HepG2 (cell line): ENCODE results near the gene BACE1-AS. TPM values are rescaled to one million over a fixed set of nuclear protein-coding genes. Genes with fewer than 3 reads are reported as not detected.

ENCODE experiments used
- ARNT ChIP-seq: fragments of 450-650 bp; IDR thresholded peaks from 2 replicates; pipeline ENCODE4 v1.6.1; 2017
- ESRRA ChIP-seq: sonication (generic); formaldehyde crosslinking; IDR thresholded peaks from 2 replicates; pipeline ENCODE4 v1.5.1; 2020; ENCODE audit warnings: mild to moderate bottlenecking, low read depth, missing genetic modification reagents
- FOXO4 ChIP-seq: sonication (generic); formaldehyde crosslinking; conservative IDR thresholded peaks from 2 replicates; pipeline ENCODE4 v1.8.1; 2023; ENCODE audit warnings: missing genetic modification reagents
- IRF9 ChIP-seq: sonication (generic); formaldehyde crosslinking; IDR thresholded peaks from 2 replicates; pipeline ENCODE4 v1.8.0; 2022; ENCODE audit warnings: missing genetic modification reagents, mild to moderate bottlenecking, borderline replicate concordance
- JDP2 ChIP-seq: sonication (generic); formaldehyde crosslinking; IDR thresholded peaks from 2 replicates; pipeline ENCODE4 v1.8.1; 2022; ENCODE audit warnings: missing genetic modification reagents, borderline replicate concordance
- MEIS1 ChIP-seq: sonication (generic); formaldehyde crosslinking; IDR thresholded peaks from 2 replicates; pipeline ENCODE4 v1.9.0; 2021; ENCODE audit warnings: mild to moderate bottlenecking, missing genetic modification reagents, moderate library complexity, borderline replicate concordance
- REST ChIP-seq, 2 experiments: IDR thresholded peaks; 2 replicates each; pipeline ENCODE4 v1.6.1; 2011 to 2012; ENCODE audit warnings: low read length in 2 of 2, borderline replicate concordance in 1 of 2, low read depth in 1 of 2, mild to moderate bottlenecking in 1 of 2, moderate library complexity in 1 of 2
- RFXANK ChIP-seq: IDR thresholded peaks from 2 replicates; pipeline ENCODE4 v1.6.1; 2016
- RXRB ChIP-seq: IDR thresholded peaks from 2 replicates; pipeline ENCODE4 v1.6.1; 2016; ENCODE audit warnings: borderline replicate concordance, missing genetic modification reagents, missing compliant biosample characterization
- SMAD3 ChIP-seq: sonication (generic); formaldehyde crosslinking; IDR thresholded peaks from 2 replicates; pipeline ENCODE4 v1.4.0; 2020; ENCODE audit warnings: missing genetic modification reagents
- WIZ ChIP-seq: sonication (generic); formaldehyde crosslinking; IDR thresholded peaks from 2 replicates; pipeline ENCODE4 v1.5.1; 2020; ENCODE audit warnings: mild to moderate bottlenecking, missing genetic modification reagents
- ZNF234 ChIP-seq: sonication (generic); formaldehyde crosslinking; conservative IDR thresholded peaks from 2 replicates; pipeline ENCODE4 v1.5.1; 2020; ENCODE audit warnings: mild to moderate bottlenecking, missing genetic modification reagents
- ZNF30 ChIP-seq: sonication (generic); formaldehyde crosslinking; IDR thresholded peaks from 2 replicates; pipeline ENCODE4 v1.5.0; 2020; ENCODE audit warnings: mild to moderate bottlenecking, missing genetic modification reagents
- ZNF484 ChIP-seq: sonication (generic); formaldehyde crosslinking; IDR thresholded peaks from 2 replicates; pipeline ENCODE4 v1.5.1; 2020; ENCODE audit warnings: mild to moderate bottlenecking, low read depth, missing genetic modification reagents, borderline replicate concordance
- ZNF607 ChIP-seq: sonication (generic); formaldehyde crosslinking; IDR thresholded peaks from 2 replicates; pipeline ENCODE4 v1.5.1; 2020; ENCODE audit warnings: missing genetic modification reagents, mild to moderate bottlenecking, borderline replicate concordance
- polyA plus RNA-seq, 8 experiments: library from polyadenylated mRNA; depleted of rRNA in 3 of 8; stranded (reverse) in 7 of 8; unstranded in 1 of 8; fragments of >200 nt; fragmentation: Illumina TruSeq in 4 of 8; extraction: Trizol in 4 of 8; gene quantifications; 2 replicates each; pipeline versions ENCODE4 v1.2.1 to v1.2.3, GENCODE V29; 2011 to 2016; ENCODE audit warnings: low read depth in 4 of 8, missing spikeins in 1 of 8, mixed read lengths in 1 of 8; ENCODE audit not compliant: insufficient read depth in 1 of 8
- total RNA-seq, 5 experiments: library from RNA; depleted of rRNA; stranded (reverse); fragments of >200 nt; fragmentation: Illumina TruSeq; extraction: Trizol; gene quantifications; 2 replicates each; pipeline ENCODE4 v1.2.3, GENCODE V29; 2016; ENCODE audit warnings: low read depth in 1 of 5
- TF ChIP-seq, protein P1 (sequence below): IDR thresholded peaks from 2 replicates; pipeline ENCODE4 v1.6.1; 2016; ENCODE audit warnings: low read depth, missing genetic modification reagents, missing compliant biosample characterization
- TF ChIP-seq, protein P2 (sequence below): sonication (generic); formaldehyde crosslinking; IDR thresholded peaks from 2 replicates; pipeline ENCODE4 v1.4.0; 2020; ENCODE audit warnings: missing genetic modification reagents

Gene BACE1-AS
- total and polyA plus RNA-seq, 2 of the 13 experiments (the other 11 are each of a cell fraction or from before 2014, with no cell fraction given) = 2.0 to 3.9 TPM

- TF ChIP-seq FOXO4 (CRISPR knock-in tag) (no peak), IRF9 (no peak), RFXANK (no peak), SMAD3 (CRISPR knock-in tag) (no peak), ZNF234 (no peak), ESRRA (CRISPR knock-in tag) (peak; percentile 61; the same call in 1 of the 2 replicates), WIZ (CRISPR knock-in tag) (no peak), ZNF484 (CRISPR knock-in tag) (no peak), ARNT (no peak), ZNF30 (CRISPR knock-in tag) (no peak), ZNF607 (no peak), RXRB (CRISPR knock-in tag) (peak; percentile 89), JDP2 (CRISPR knock-in tag) (no peak), REST (IDR thresholded peaks at IDR 0.05; ENCODE audit: borderline replicate concordance in 1 of 2, low read depth in 1 of 2, low read length in 2 of 2) (no peak), MEIS1 (peak; percentile 82; the same call in 1 of the 2 replicates)
- TF ChIP-seq, protein P1, sequence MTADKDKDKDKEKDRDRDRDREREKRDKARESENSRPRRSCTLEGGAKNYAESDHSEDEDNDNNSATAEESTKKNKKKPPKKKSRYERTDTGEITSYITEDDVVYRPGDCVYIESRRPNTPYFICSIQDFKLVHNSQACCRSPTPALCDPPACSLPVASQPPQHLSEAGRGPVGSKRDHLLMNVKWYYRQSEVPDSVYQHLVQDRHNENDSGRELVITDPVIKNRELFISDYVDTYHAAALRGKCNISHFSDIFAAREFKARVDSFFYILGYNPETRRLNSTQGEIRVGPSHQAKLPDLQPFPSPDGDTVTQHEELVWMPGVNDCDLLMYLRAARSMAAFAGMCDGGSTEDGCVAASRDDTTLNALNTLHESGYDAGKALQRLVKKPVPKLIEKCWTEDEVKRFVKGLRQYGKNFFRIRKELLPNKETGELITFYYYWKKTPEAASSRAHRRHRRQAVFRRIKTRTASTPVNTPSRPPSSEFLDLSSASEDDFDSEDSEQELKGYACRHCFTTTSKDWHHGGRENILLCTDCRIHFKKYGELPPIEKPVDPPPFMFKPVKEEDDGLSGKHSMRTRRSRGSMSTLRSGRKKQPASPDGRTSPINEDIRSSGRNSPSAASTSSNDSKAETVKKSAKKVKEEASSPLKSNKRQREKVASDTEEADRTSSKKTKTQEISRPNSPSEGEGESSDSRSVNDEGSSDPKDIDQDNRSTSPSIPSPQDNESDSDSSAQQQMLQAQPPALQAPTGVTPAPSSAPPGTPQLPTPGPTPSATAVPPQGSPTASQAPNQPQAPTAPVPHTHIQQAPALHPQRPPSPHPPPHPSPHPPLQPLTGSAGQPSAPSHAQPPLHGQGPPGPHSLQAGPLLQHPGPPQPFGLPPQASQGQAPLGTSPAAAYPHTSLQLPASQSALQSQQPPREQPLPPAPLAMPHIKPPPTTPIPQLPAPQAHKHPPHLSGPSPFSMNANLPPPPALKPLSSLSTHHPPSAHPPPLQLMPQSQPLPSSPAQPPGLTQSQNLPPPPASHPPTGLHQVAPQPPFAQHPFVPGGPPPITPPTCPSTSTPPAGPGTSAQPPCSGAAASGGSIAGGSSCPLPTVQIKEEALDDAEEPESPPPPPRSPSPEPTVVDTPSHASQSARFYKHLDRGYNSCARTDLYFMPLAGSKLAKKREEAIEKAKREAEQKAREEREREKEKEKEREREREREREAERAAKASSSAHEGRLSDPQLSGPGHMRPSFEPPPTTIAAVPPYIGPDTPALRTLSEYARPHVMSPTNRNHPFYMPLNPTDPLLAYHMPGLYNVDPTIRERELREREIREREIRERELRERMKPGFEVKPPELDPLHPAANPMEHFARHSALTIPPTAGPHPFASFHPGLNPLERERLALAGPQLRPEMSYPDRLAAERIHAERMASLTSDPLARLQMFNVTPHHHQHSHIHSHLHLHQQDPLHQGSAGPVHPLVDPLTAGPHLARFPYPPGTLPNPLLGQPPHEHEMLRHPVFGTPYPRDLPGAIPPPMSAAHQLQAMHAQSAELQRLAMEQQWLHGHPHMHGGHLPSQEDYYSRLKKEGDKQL (CRISPR knock-in tag) = no peak
- TF ChIP-seq, protein P2, sequence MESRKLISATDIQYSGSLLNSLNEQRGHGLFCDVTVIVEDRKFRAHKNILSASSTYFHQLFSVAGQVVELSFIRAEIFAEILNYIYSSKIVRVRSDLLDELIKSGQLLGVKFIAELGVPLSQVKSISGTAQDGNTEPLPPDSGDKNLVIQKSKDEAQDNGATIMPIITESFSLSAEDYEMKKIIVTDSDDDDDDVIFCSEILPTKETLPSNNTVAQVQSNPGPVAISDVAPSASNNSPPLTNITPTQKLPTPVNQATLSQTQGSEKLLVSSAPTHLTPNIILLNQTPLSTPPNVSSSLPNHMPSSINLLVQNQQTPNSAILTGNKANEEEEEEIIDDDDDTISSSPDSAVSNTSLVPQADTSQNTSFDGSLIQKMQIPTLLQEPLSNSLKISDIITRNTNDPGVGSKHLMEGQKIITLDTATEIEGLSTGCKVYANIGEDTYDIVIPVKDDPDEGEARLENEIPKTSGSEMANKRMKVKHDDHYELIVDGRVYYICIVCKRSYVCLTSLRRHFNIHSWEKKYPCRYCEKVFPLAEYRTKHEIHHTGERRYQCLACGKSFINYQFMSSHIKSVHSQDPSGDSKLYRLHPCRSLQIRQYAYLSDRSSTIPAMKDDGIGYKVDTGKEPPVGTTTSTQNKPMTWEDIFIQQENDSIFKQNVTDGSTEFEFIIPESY (CRISPR knock-in tag) = no peak
Measured at GRCh38 chr11:117303101-117303500, 12.0 kb downstream of the BACE1-AS start (continued).
